ENCODE data around the gene TNFRSF21.

Gene TNFRSF21

DNA sequence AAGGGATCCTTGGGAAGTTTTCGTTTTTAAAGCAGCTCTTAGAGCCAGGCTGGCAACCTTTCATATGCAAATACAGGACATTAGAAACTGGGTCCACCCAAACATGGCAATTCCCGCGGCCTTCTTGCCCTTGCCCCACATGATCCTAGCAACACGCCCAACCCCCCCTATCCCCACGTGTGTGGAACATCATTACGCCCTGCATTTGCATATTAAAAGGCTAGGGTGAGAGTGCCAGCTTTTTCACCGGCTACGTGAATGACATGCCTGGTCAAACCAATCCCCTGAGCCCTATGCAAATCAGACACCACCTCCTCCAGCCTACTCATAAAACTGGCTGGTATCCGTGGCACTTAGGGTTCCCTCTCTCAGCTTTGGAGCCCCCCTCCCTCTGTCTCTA is 88.1 kb downstream of the TNFRSF21 start:
- no peak for DNase-seq (ENCODE audit: low spot score)

DNA sequence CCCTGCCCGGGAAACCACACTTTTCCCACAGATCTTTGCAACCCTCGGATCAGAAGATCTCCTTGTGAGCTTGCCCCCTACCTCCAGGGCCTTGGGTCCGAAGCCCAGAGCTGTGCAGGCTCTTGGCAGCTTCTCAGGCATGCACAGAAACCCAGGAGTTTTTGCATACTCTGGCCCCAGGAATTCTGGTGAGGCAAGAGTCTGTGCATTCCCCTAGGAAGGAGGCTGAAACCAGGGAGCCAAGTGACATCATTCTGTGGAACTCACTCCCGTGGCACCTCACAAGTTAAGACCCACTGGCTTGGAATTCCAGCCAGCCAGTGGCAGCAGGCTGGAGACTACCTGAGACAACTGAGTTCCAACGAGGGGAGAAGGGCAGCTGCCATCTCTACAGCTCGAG is 100.1 kb downstream of the TNFRSF21 start:
- DNase-seq (ENCODE audit: low spot score), result no peak

DNA sequence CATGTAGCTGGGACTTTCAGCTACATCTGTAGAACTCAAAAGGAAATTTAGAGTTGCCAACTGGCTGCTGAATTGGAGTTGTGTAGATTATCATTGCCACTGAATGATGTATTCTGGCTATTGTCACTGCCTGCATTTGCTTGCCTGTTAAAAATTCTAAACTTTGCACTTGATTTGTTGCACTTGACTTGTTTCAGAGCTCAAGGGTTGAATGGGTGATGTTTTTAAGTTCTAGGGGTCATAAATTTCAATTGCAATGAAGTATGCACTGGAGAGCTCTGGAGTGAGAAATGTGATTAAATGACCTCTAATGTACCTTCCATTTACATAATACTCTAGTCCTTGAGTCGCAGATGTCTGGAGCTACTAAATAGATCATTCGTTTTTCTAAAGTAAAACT is 102.4 kb downstream of the TNFRSF21 start:
- DNase-seq (ENCODE audit: low spot score), result no peak

DNA sequence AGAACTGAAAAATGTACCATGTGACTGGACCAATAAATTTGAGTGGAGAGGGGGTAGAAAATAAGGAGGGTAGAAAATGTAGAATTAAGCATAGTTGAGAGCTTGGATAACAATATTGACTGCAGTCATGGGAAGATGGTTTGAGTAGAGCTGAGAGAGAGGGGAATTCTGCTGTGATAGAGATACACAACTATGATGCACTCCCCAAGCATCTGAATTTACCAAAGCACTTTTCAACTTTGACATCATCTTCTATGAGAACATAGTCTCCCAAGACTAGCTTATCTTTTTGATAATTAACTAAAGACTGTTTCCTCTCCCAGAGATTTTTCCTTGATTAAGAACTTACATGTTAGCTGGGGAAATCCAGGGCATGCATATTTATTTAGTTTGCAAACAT is 103.1 kb downstream of the TNFRSF21 start:
- no peak for DNase-seq (ENCODE audit: low spot score)

DNA sequence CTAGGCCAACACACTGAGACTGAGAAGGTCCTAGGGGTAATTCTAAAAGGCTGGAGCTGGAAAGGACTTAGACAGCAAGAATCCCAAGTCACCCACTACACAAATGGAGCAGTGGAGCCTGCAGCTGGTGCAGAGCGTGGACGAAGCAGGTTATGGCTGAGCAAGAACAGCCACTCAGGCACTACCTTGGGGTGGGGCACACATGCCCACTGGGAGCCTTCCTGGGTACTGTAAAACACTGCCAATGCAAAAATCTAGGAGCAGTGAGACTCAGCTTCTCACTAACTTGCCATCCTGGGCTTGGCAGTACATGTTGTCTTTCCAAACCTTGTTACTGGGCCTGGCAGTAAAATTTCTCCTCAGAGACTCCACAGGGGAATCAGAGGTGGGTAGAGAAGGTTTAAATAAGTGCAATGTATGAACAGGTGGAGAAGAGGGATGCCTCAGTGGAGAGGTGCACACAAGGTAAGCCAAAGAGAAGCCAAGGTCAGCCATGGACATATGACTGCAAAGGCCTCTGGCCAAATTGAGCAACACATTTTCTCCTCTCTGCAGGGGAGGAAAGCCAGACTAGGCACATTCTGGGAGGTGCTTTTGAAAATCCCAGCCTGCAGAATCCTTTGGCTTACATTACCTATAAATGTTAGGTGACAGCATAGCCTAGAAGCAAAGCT is 105.6 kb downstream of the TNFRSF21 start:
- DNase-seq (ENCODE audit: low spot score), result no peak

DNA sequence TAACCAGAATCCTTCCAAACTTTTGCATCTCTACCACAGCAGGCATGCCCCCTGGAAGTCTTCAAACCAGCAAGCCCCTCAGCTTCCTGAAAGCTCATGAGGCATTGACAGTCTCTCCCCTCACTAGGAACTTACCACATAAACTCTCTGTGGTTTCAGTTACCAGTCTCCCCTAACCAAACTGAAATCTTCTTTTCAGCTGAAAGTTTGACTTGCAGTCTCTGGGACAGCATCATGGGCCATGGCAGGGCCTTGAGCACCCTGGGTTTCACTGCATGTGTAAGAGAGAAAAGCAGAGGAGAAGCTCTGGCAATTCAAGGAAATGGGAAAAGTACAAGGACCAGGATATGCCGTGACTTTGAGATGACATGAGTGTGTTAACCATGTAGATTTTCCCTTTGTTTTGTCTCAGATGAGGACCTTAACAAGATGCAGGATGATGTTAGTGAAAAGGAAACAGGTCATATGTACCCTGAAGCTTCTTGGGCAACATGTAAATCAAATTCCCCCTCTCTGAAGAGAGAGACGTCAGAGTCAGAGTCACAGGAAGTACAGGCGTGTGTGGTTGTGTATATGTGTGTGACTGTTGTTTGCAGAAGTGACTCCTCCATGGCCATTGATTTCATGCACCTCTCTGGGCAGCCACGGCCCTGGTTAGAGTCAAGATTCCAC is 106.3 kb downstream of the TNFRSF21 start:
- DNase-seq (ENCODE audit: low spot score), result no peak

DNA sequence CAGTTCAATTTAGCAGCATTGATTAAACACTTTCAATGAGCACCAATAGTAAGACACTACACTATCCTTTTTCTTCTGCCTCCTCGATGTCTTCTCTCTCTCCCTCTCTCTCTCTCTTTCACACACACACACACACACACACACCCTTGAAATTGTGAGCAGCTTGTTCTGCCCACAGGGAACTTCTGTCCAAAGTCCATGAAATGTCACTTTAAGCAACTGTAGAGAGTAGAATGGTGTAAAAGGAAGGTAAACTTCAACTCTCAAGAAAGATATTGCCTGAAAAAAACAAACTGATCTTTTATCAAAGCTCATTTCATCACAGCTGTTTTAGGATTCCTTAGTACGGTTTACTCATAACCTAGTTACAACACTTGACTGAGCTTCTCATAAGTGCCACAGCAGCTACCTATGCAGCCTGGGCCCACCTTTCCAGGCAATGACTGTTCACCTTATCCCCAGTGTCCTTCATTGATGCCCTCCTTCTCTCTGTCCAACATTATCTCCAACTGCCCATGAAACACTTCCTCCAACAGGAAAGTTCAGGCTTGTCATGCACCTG is 107.0 kb downstream of the TNFRSF21 start:
- no peak for DNase-seq (ENCODE audit: low spot score)

DNA sequence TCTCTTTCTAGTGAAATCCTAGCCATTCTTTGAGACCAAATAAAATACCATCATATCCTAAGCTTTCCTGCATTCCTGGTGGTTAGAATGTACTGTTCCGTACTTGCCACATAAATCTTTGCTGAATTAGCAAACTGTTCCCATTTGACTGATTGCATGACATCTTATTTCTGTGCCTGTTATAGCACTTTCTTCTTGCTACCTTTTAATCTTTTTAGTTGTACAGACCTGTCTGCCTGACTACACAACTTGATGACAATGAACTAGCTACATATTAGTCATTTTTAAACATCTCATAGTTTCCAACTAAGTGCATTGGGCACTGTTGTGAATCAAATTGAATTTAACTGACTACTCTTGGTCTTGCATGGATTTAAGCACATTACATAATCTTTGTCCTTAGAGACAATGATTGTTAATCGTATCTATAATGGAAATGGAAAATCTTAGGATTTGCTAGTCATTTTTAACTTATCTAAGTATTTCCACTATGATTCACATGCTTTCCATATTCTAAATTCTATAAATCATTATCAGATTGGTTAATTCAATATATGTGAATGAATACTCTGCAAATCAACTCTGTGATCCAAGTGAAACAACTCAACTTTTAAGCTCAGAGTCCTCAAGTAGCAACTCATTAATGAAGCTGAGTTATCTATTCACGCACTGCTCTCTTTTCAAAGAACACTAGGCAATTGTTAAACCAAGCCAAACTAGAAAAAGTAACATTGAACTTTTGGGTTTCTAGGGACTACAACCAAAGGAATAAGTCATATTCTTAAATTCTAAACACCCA is 109.0 kb downstream of the TNFRSF21 start:
- no peak for DNase-seq (ENCODE audit: low spot score)

DNA sequence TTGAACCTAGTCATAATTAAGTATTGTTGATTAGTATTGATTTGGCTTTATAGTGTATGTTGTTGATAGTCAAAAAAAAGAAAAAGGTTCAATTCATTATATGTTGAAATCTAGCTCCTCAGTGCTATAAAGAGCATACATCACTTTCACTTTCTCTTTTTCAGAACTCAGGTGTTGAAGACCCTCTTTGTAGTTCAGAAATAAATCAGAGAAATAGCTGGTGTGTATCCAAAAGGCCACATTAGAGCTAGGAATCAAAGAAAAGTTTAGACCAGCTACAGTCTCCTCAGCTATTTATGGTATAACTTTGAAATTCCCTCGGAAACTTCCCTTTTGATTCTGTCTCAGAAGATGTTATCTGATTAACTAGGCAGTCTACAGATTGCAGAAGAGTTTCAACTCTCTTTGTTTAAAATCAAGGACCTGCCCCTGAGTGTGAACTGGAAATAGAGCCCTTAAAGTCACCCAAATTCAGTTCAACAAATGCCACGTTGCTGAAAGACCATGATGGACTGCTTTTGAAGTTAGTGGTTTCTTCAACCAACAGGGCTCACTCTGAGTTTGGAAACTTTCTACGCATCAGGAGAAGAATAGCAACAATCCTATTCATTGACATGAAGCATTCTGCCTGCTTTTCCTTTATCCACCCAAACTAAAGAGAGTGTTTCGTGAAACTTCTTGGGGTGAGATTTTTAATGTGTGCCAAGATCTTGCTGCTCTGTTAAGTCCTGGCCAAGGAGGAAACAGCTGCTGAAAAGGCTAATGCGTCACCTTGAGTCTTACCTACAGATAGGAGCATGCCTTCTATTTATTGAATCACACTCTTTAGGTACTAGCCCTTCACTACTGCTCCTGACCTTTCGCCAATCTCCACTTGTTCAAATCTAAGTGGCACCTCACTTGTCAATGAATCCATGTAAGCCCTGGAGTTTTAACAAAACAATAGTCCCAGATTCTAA is 111.7 kb downstream of the TNFRSF21 start:
- DNase-seq (ENCODE audit: low spot score), result no peak

DNA sequence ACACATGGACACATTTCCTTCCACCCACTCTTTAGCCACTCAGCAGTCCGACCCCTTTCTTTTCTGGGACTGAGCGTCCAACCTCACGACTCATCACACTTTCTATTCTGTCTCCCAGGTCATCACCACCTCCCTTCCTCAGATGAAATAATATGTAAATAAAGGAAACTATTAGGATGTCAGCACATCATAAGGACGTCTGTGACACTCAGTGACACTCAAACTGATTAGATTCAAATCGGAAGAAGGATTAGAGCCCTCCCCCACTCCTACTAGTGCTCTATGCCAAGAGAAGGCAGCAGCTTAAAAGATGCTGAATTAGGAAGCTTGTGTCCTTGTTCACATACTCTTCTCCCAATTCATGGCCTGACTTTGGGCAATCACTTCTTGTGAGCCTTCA is 113.6 kb downstream of the TNFRSF21 start:
- DNase-seq (ENCODE audit: low spot score), result no peak

DNA sequence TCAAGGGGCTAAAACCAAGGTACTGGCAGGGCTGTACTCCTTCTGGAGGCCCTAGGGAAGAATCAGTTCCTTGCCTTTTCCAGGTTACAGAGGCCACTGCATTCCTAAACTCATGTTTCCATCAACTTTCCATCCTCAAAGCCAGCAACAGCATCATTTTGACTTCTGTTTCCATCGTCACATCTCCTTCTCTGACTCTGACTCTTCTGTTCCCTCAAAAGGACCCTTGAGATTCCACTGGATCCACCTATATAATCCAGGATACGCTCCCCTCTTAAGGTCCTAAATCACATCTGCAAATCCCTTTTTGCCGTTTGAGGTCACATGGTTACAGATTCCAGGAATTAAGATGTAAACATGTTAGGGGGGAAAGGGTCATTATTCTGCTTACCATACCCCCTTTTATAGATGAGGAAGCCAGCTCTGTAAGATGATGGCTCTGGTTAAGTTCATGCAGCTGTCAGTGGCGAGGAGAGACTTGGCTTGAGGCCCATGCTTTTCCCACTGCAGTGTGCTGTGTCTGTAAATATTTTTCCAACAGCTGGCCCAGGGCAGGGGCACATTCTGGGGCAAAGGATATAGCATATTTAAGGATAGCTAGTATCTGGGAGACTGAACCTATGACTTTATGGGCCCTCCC is 114.6 kb downstream of the TNFRSF21 start:
- no peak for DNase-seq (ENCODE audit: low spot score)

DNA sequence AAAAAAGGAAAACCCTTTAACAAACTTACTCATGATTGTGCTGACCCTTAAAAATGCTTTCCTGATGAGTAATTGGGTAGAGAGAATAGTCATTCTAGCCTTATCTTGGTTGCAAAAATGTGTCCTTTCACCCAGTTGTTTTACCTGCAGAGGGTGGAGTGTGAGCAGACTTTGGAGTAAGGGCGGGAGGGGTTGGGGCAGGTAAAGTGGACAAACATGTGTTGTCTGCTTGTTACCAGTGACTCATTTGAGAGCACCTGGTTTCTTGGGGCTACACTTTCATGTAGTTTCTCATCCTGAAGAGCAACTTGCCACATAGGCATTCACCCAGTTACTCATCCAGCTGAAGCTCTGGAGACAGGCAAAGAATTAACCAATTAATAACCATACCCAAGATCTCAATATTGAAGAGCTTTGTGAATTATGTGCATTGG is 121.1 kb downstream of the TNFRSF21 start:
- DNase-seq (ENCODE audit: low spot score), result no peak

DNA sequence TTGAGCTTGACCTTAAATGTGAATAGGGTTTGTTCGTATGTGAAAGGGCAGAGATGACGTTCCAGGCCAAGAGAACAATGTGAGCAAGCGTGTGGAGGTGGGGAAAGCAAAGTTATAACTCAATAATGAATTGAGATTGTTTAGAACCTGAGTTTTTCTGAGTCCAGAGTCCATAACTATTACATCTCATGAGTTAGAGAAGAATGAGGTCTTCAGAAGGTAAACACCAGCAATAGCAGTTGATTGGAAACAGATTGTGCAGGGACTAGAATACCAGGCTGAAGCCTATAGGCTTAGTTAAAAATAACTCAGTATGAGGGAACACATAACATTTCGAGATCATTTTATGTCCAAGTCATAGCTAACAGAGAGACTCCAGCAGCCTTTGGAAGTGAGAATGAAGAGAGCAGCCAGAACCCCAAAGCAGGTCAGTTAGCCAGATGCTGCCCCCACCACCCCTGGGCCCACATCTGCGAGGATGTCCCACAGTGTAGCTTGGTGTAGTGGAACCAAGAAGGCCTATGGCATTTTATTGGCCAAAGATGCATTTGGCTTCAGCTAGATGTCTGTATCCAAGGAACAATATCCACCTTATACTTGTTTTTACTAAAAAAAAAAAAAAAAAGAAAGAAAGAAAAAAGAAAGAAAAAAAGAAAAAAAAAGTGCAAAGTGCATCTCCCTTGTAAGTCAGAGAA is 121.7 kb downstream of the TNFRSF21 start:
- DNase-seq (ENCODE audit: low spot score), result no peak

DNA sequence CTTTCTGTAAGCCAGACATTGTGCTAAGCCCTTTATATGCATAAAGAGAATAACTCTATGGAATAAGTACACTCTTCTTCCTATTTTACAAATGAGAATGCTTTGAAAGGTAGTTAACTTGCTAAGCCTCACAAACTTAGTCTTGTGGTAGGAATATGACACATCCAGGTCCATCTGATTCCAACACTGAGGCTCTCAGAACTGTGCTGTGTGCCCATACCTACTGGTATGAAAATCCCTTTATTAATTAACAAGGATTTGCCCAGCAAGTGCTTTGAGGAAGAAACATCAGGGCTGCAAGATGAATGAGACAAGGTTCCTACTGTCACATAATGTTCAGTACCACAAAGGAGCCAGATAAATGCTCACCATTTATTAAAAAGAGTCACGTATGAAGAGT is 122.6 kb downstream of the TNFRSF21 start:
- no peak for DNase-seq (ENCODE audit: low spot score)

DNA sequence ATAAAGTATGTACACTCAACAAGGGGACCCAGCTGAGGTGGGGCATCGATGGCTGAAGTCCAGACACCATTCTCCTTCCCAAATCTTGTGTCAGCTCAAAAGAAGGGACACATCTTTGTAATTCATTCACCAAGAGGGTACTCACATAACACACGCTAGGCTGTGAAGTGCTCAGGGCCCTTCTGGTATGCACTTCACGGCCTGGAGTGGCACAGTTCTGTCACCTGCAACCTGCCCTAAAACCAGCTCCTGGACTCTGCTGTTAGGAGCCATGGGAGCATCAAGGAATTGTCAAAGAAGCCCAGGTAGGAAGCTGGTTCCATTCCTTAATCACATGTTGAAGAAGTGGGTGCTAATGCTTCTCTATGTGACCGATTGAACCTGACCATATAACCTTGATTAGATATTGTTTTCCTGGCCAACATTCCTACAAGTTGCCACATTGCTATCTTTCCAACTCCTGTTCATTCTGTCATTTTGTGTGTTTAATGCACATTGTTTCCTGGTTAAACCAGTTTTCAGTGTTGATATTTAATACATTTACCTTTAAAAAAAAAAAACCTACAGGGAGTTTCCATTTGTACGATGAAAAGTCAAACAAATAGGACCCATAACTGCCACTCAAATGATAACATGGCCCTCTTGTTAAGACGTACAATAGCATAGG is 127.3 kb downstream of the TNFRSF21 start:
- DNase-seq (ENCODE audit: low spot score), result no peak

DNA sequence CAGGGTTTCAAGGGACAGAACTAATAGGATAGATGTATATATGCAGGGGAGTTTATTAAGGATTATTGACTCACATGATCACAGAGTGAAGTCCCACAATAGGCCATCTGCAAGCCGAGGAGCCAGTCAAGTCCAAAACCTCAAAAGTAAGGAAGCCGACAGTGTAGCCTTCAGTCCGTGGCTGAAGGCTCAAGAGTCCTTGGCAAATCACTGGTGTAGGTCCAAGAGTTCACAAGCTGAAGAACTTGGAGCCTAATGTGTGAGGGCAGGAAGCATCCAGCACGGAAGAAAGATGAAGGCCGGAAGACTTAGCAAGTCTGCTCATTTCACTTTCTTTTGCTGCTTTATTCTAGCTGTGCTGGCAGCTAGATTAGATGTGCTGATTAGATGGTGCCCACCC is 128.0 kb downstream of the TNFRSF21 start:
- DNase-seq (ENCODE audit: low spot score), result no peak

All from HuH-7.5 (cell line).